Loucy (cell line): ENCODE results near the gene GRK3.

Experiments used
- H2AFZ ChIP-seq: fragments of 200-600 bp; sonication (generic); 2 replicates; pipeline ENCODE4 v1.6.0; 2016; ENCODE audit warnings: antibody characterized with exemption, mild to moderate bottlenecking, low read length, moderate library complexity
- H3F3A ChIP-seq: fragments of 200-600 bp; 2 replicates; pipeline ENCODE4 v1.6.0; 2016; ENCODE audit warnings: antibody characterized with exemption, low read depth, mild to moderate bottlenecking
- H3K27me3 ChIP-seq: fragments of 200-600 bp; sonication (generic); 2 replicates; pipeline ENCODE4 v1.6.1; 2014; ENCODE audit warnings: low read length, mild to moderate bottlenecking; ENCODE audit not compliant: insufficient read depth, poor library complexity, severe bottlenecking
- H3K36me3 ChIP-seq: fragments of 200-600 bp; sonication (generic); 2 replicates; pipeline ENCODE4 v1.6.1; 2016; ENCODE audit warnings: low read length; ENCODE audit not compliant: insufficient read depth
- H3K4me1 ChIP-seq: fragments of 200-600 bp; sonication (generic); 2 replicates; pipeline ENCODE4 v1.5.1; 2014; ENCODE audit warnings: low read length, mild to moderate bottlenecking; ENCODE audit not compliant: insufficient read depth, poor library complexity, severe bottlenecking
- H3K4me2 ChIP-seq: fragments of 200-600 bp; sonication (generic); 2 replicates; pipeline ENCODE4 v1.6.0; 2014; ENCODE audit warnings: antibody characterized with exemption, low read length, low read depth, mild to moderate bottlenecking; ENCODE audit not compliant: poor library complexity, severe bottlenecking
- H3K4me3 ChIP-seq: fragments of 200-600 bp; sonication (generic); 2 replicates; pipeline ENCODE4 v1.5.1; 2014; ENCODE audit warnings: low read length, mild to moderate bottlenecking, mixed read lengths; ENCODE audit not compliant: poor library complexity, severe bottlenecking
- H3K79me2 ChIP-seq: fragments of 200-600 bp; sonication (generic); 2 replicates; pipeline ENCODE4 v1.6.1; 2014; ENCODE audit warnings: low read length; ENCODE audit not compliant: insufficient read depth
- H3K9ac ChIP-seq: fragments of 200-600 bp; sonication (generic); 2 replicates; pipeline ENCODE4 v1.6.0; 2014; ENCODE audit warnings: mild to moderate bottlenecking, low read depth, low read length, moderate library complexity; ENCODE audit not compliant: poor library complexity, severe bottlenecking
- H3K9me2 ChIP-seq: fragments of 200-600 bp; sonication (generic); replicated peaks from 2 replicates; pipeline ENCODE4 v1.6.1; 2016; ENCODE audit warnings: low read depth, low read length, mixed read lengths
- H3K9me3 ChIP-seq: fragments of 200-600 bp; sonication (generic); 2 replicates; pipeline ENCODE4 v1.6.1; 2014; ENCODE audit warnings: mild to moderate bottlenecking, antibody characterized with exemption, low read length, low read depth; ENCODE audit not compliant: insufficient read depth
- H4K20me1 ChIP-seq: fragments of 200-600 bp; sonication (generic); 2 replicates; pipeline ENCODE4 v1.6.0; 2014; ENCODE audit warnings: antibody characterized with exemption, low read length, mild to moderate bottlenecking; ENCODE audit not compliant: insufficient read depth, poor library complexity, severe bottlenecking
- CTCF ChIP-seq: fragments of 200-600 bp; sonication (generic); conservative IDR thresholded peaks from 2 replicates; pipeline ENCODE4 v1.5.1; 2014; ENCODE audit warnings: mild to moderate bottlenecking, antibody characterized with exemption, low read length
- EZH2phosphoT487 ChIP-seq: fragments of 200-600 bp; IDR thresholded peaks from 2 replicates; pipeline ENCODE4 v1.6.1; 2018; ENCODE audit warnings: antibody characterized with exemption, mild to moderate bottlenecking, moderate library complexity, borderline replicate concordance

The GRK3 gene

GRCh38 chr22:25774575-25775026 lies 210.1 kb downstream of the GRK3 start:
- H4K20me1 ChIP-seq: no peaks in the 10 kb centered on the region
- no peaks in the 10 kb centered on the region for H3K9me2 ChIP-seq
- no peak overlapping the region for H2AFZ ChIP-seq
- peak; percentile 80 for TF ChIP-seq CTCF
- TF ChIP-seq EZH2phosphoT487: no peak
- no peaks in the 10 kb centered on the region for H3K9me3 ChIP-seq
- peaks cover 27% of the 10 kb centered on the region for H3K4me1 ChIP-seq
- H3K4me3 ChIP-seq: no peak overlapping the region
- H3K27me3 ChIP-seq: no peaks in the 10 kb centered on the region
- H3K4me2 ChIP-seq: no peak overlapping the region
- H3K36me3 ChIP-seq: no peaks in the 10 kb centered on the region
- H3K9ac ChIP-seq: no peak overlapping the region
- H3F3A ChIP-seq: no peaks in the 10 kb centered on the region
- H3K79me2 ChIP-seq: no peaks in the 10 kb centered on the region

GRCh38 chr22:25775531-25775930 lies 211.1 kb downstream of the GRK3 start:
- no peaks in the 10 kb centered on the region for H3F3A ChIP-seq
- no peaks in the 10 kb centered on the region for H3K27me3 ChIP-seq
- H3K4me1 ChIP-seq: peaks cover 22% of the 10 kb centered on the region
- no peaks in the 10 kb centered on the region for H3K36me3 ChIP-seq
- no peak overlapping the region for H3K4me2 ChIP-seq
- no peak overlapping the region for H2AFZ ChIP-seq
- no peaks in the 10 kb centered on the region for H3K9me2 ChIP-seq
- TF ChIP-seq EZH2phosphoT487: no peak
- no peak for TF ChIP-seq CTCF
- no peaks in the 10 kb centered on the region for H3K79me2 ChIP-seq
- no peaks in the 10 kb centered on the region for H3K9me3 ChIP-seq
- no peaks in the 10 kb centered on the region for H4K20me1 ChIP-seq
- H3K9ac ChIP-seq: no peak overlapping the region
- H3K4me3 ChIP-seq: no peak overlapping the region

- no peaks in the 10 kb centered on the region for H3K79me2 ChIP-seq
- no peak overlapping the region for H3K4me2 ChIP-seq
- peaks cover 11% of the 10 kb centered on the region for H3K4me1 ChIP-seq
- H3K36me3 ChIP-seq: no peaks in the 10 kb centered on the region
- no peaks in the 10 kb centered on the region for H4K20me1 ChIP-seq
- no peak overlapping the region for H3K9ac ChIP-seq
- no peaks in the 10 kb centered on the region for H3K9me2 ChIP-seq
- TF ChIP-seq CTCF: no peak
- TF ChIP-seq EZH2phosphoT487: no peak
- H2AFZ ChIP-seq: no peak overlapping the region
- no peak overlapping the region for H3K4me3 ChIP-seq
- no peaks in the 10 kb centered on the region for H3K9me3 ChIP-seq
- no peaks in the 10 kb centered on the region for H3K27me3 ChIP-seq
- H3F3A ChIP-seq: no peaks in the 10 kb centered on the region
Observed at GRCh38 chr22:25777411-25777810, 212.9 kb downstream of the GRK3 start.
